K562 (cell line): Measurements from ENCODE around the gene LY6G5B. TPM values are rescaled to one million over a fixed set of nuclear protein-coding genes. Genes with fewer than 3 reads are reported as not detected.

Experiments
- CBFB ChIP-seq: sonication (generic); formaldehyde crosslinking; IDR thresholded peaks from 2 replicates; pipeline ENCODE4 v1.4.0; 2020; ENCODE audit warnings: mild to moderate bottlenecking, missing genetic modification reagents
- CHD1 ChIP-seq: fragments of 200-600 bp; sonication (generic); IDR thresholded peaks from one replicate; pipeline ENCODE4 v1.6.1; 2012; ENCODE audit warnings: mild to moderate bottlenecking, moderate library complexity, low read length, inconsistent platforms
- EGR1 ChIP-seq: fragments of 450-650 bp; conservative IDR thresholded peaks from 2 replicates; pipeline ENCODE4 v1.6.1; 2017; ENCODE audit warnings: mild to moderate bottlenecking
- ETV6 ChIP-seq, 3 experiments: fragments of 150-350 bp in 1 of 3; sonication (generic) in 1 of 3; formaldehyde crosslinking in 1 of 3; IDR thresholded peaks; 2 replicates each; pipeline versions ENCODE4 v1.6.1 to v1.8.0; 2014 to 2022; ENCODE audit warnings: borderline replicate concordance in 2 of 3, low read depth in 2 of 3, antibody characterized with exemption in 1 of 3, low read length in 1 of 3, mild to moderate bottlenecking in 1 of 3, missing genetic modification reagents in 1 of 3
- FOXP1 ChIP-seq: sonication (generic); formaldehyde crosslinking; IDR thresholded peaks from 2 replicates; pipeline ENCODE4 v1.8.0; 2022; ENCODE audit warnings: mild to moderate bottlenecking, missing genetic modification reagents
- GATA2 ChIP-seq: sonication (generic); formaldehyde crosslinking; IDR thresholded peaks from 2 replicates; pipeline ENCODE4 v1.4.0; 2020; ENCODE audit warnings: mild to moderate bottlenecking, missing genetic modification reagents
- HNRNPUL1 ChIP-seq: fragments of 200-400 bp; formaldehyde crosslinking; IDR thresholded peaks from 2 replicates; pipeline ENCODE4 v1.6.1; 2017; ENCODE audit warnings: low read length
- KAT7 ChIP-seq: sonication (generic); formaldehyde crosslinking; IDR thresholded peaks from 2 replicates; pipeline ENCODE4 v1.8.0; 2022; ENCODE audit warnings: missing genetic modification reagents, mild to moderate bottlenecking, borderline replicate concordance
- KDM2B ChIP-seq: fragments of 250-450 bp; sonication (Bioruptor Pico); IDR thresholded peaks from 2 replicates; pipeline ENCODE4 v1.8.0; 2021; ENCODE audit warnings: mild to moderate bottlenecking, moderate library complexity
- NFIC ChIP-seq: fragments of 450-650 bp; IDR thresholded peaks from 2 replicates; pipeline ENCODE4 v1.6.1; 2017; ENCODE audit warnings: mild to moderate bottlenecking, inconsistent platforms
- PML ChIP-seq: IDR thresholded peaks from 2 replicates; pipeline ENCODE4 v1.6.1; 2012; ENCODE audit warnings: low read length, inconsistent platforms
- PPARD ChIP-seq: fragments of 250-450 bp; sonication (Bioruptor Pico); IDR thresholded peaks from 2 replicates; pipeline ENCODE4 v1.8.0; 2022; ENCODE audit warnings: inconsistent platforms, mild to moderate bottlenecking, moderate library complexity
- PTBP1 ChIP-seq: fragments of 200-400 bp; formaldehyde crosslinking; IDR thresholded peaks from 2 replicates; pipeline ENCODE4 v1.6.1; 2017; ENCODE audit warnings: low read depth, low read length
- PURB ChIP-seq: sonication (generic); formaldehyde crosslinking; IDR thresholded peaks from 2 replicates; pipeline ENCODE4 v1.9.0; 2021; ENCODE audit warnings: low read depth, mild to moderate bottlenecking, missing genetic modification reagents
- RFX5 ChIP-seq: IDR thresholded peaks from 2 replicates; pipeline ENCODE4 v1.6.1; 2011; ENCODE audit warnings: low read depth, mild to moderate bottlenecking, improper control_type of control experiment, low read length
- SAP30 ChIP-seq: fragments of 200-600 bp; sonication (generic); IDR thresholded peaks from 2 replicates; pipeline ENCODE4 v1.6.1; 2012; ENCODE audit warnings: borderline replicate concordance, low read depth, mild to moderate bottlenecking, moderate library complexity, low read length, control low read depth, inconsistent platforms; ENCODE audit not compliant: insufficient read depth, poor library complexity, severe bottlenecking
- SIN3A ChIP-seq, 2 experiments: fragments of 150-350 bp in 1 of 2; IDR thresholded peaks; 2 replicates each; pipeline ENCODE4 v1.6.1; 2011 to 2016; ENCODE audit warnings: borderline replicate concordance in 2 of 2, low read depth in 2 of 2, low read length in 2 of 2, mild to moderate bottlenecking in 2 of 2, moderate library complexity in 2 of 2; ENCODE audit not compliant: control insufficient read depth in 1 of 2
- WHSC1 ChIP-seq: IDR thresholded peaks from one replicate; pipeline ENCODE4 v1.6.1; 2012; ENCODE audit warnings: low read length, control low read depth, inconsistent platforms
- ZNF41 ChIP-seq: fragments of 250-450 bp; sonication (Bioruptor Pico); conservative IDR thresholded peaks from 2 replicates; pipeline ENCODE4 v1.4.0; 2020; ENCODE audit warnings: mild to moderate bottlenecking
- polyA plus RNA-seq, 8 experiments: library from polyadenylated mRNA; depleted of rRNA in 4 of 8; stranded (reverse) in 5 of 8; unstranded in 3 of 8; fragments of >200 nt; fragmentation: Nextera tagmentation in 2 of 8; fragmentation: Illumina TruSeq in 1 of 8; extraction: Ambion mirVana in 2 of 8; extraction: Trizol in 1 of 8; gene quantifications; 2 replicates each; pipeline versions ENCODE4 v1.2.1 to v1.2.3, GENCODE V29; 2011 to 2014; ENCODE audit warnings: inconsistent platforms in 1 of 8, missing spikeins in 1 of 8
- total RNA-seq, 7 experiments: library from RNA; depleted of rRNA in 6 of 7; stranded (reverse); fragments of >200 nt in 6 of 7; fragmentation: Illumina TruSeq in 2 of 7; extraction: Trizol in 2 of 7; gene quantifications; 2 replicates each; pipeline versions ENCODE4 v1.2.1 to v1.2.3, GENCODE V29; 2011 to 2021; ENCODE audit warnings: low replicate concordance in 1 of 7
- TF ChIP-seq, protein P1 (sequence below): fragments of 450-650 bp; formaldehyde crosslinking; conservative IDR thresholded peaks from 2 replicates; pipeline ENCODE4 v1.4.0; 2022; ENCODE audit warnings: mild to moderate bottlenecking, missing genetic modification characterization
- TF ChIP-seq, protein P2 (sequence below): IDR thresholded peaks from 2 replicates; pipeline ENCODE4 v1.6.1; 2011; ENCODE audit not compliant: insufficient read length; ENCODE audit errors: extremely low read depth
- TF ChIP-seq, protein P3 (sequence below), 3 experiments: IDR thresholded peaks in 2 of 3; conservative IDR thresholded peaks in 1 of 3; 2 replicates each; pipeline ENCODE4 v1.5.1; 2011 to 2012; ENCODE audit warnings: low read length in 3 of 3, mild to moderate bottlenecking in 3 of 3, control low read depth in 2 of 3, improper control_type of control experiment in 1 of 3, inconsistent platforms in 1 of 3, low read depth in 1 of 3, mixed read lengths in 1 of 3, moderate library complexity in 1 of 3; ENCODE audit not compliant: insufficient read depth in 2 of 3
- TF ChIP-seq, protein P4 (sequence below), 2 experiments: fragments of 450-650 bp; IDR thresholded peaks; 2 replicates each; pipeline ENCODE4 v1.6.1; 2016

LY6G5B gene
- total and polyA plus RNA-seq, 9 of the 15 experiments (the other 6 are each of a cell fraction or from before 2014, with no cell fraction given): 6.0 to 27.0 (median 7.5) TPM

DNA sequence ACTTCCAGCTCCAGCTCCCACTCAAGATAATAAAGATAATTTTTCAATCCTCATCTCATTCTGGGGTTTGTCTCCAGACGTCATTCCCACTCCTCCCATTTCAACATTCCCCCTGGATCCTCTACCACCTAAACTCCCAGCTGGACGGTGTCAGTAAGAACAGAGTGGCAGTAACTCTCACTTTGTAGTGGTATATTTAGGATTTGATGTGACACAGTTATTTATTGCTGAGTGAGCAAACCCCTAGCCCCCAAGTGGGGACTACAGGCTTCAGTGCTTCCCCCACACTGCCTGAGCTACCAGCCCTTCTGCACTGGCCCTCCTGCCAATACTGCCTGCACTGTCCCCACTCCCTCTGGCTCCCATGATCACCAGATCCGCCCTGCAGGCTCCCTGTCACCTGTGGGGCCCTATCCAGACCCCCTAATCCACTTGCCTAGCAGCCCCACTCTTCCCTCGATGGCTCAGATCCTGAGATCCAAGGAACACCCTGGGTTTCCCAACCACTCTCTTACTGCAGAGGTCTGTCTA lies 11.6 kb upstream of the LY6G5B start (continued):
- TF ChIP-seq EGR1: no peak
- TF ChIP-seq PTBP1: 0 out of 2 replicates have a peak, but pooled peaks have one; percentile 17
- TF ChIP-seq NFIC: no peak
- no peak for TF ChIP-seq PPARD (CRISPR knock-in tag)
- TF ChIP-seq GATA2 (CRISPR knock-in tag): no peak
- no peak for TF ChIP-seq RFX5
- TF ChIP-seq ZNF41 (CRISPR knock-in tag): no peak
- TF ChIP-seq, protein P1, sequence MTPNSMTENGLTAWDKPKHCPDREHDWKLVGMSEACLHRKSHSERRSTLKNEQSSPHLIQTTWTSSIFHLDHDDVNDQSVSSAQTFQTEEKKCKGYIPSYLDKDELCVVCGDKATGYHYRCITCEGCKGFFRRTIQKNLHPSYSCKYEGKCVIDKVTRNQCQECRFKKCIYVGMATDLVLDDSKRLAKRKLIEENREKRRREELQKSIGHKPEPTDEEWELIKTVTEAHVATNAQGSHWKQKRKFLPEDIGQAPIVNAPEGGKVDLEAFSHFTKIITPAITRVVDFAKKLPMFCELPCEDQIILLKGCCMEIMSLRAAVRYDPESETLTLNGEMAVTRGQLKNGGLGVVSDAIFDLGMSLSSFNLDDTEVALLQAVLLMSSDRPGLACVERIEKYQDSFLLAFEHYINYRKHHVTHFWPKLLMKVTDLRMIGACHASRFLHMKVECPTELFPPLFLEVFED (CRISPR knock-in tag): no peak
- TF ChIP-seq CBFB (CRISPR knock-in tag): no peak
- peak; percentile 38 for TF ChIP-seq WHSC1
- TF ChIP-seq PURB (CRISPR knock-in tag): no peak
- TF ChIP-seq SIN3A (IDR thresholded peaks at IDR 0.05; ENCODE audit: borderline replicate concordance in 2 of 2, control insufficient read depth in 1 of 2, low read depth in 2 of 2, low read length in 2 of 2): peak in 1 of 2 experiments; percentile 52; a peak in 1 of 4 replicates
- TF ChIP-seq HNRNPUL1: no peak
- TF ChIP-seq ETV6 (IDR thresholded peaks at IDR 0.05; ENCODE audit: borderline replicate concordance in 1 of 2, low read depth in 2 of 2, low read length in 1 of 2): no peak
- TF ChIP-seq ETV6 (CRISPR knock-in tag; IDR thresholded peaks at IDR 0.05; ENCODE audit: borderline replicate concordance): 0 out of 2 replicates have a peak, but pooled peaks have one; percentile 60
- TF ChIP-seq, protein P2, sequence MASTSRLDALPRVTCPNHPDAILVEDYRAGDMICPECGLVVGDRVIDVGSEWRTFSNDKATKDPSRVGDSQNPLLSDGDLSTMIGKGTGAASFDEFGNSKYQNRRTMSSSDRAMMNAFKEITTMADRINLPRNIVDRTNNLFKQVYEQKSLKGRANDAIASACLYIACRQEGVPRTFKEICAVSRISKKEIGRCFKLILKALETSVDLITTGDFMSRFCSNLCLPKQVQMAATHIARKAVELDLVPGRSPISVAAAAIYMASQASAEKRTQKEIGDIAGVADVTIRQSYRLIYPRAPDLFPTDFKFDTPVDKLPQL: no peak
- TF ChIP-seq, protein P3, sequence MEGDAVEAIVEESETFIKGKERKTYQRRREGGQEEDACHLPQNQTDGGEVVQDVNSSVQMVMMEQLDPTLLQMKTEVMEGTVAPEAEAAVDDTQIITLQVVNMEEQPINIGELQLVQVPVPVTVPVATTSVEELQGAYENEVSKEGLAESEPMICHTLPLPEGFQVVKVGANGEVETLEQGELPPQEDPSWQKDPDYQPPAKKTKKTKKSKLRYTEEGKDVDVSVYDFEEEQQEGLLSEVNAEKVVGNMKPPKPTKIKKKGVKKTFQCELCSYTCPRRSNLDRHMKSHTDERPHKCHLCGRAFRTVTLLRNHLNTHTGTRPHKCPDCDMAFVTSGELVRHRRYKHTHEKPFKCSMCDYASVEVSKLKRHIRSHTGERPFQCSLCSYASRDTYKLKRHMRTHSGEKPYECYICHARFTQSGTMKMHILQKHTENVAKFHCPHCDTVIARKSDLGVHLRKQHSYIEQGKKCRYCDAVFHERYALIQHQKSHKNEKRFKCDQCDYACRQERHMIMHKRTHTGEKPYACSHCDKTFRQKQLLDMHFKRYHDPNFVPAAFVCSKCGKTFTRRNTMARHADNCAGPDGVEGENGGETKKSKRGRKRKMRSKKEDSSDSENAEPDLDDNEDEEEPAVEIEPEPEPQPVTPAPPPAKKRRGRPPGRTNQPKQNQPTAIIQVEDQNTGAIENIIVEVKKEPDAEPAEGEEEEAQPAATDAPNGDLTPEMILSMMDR (IDR thresholded peaks at IDR 0.05 in 2 of 3, conservative IDR thresholded peaks at IDR 0.05 in 1 of 3; ENCODE audit: insufficient read depth in 2 of 3, low read depth in 1 of 3, low read length in 3 of 3): peak in 1 of 3 experiments; percentile 1; a peak in 1 of 6 replicates
- TF ChIP-seq, protein P4, sequence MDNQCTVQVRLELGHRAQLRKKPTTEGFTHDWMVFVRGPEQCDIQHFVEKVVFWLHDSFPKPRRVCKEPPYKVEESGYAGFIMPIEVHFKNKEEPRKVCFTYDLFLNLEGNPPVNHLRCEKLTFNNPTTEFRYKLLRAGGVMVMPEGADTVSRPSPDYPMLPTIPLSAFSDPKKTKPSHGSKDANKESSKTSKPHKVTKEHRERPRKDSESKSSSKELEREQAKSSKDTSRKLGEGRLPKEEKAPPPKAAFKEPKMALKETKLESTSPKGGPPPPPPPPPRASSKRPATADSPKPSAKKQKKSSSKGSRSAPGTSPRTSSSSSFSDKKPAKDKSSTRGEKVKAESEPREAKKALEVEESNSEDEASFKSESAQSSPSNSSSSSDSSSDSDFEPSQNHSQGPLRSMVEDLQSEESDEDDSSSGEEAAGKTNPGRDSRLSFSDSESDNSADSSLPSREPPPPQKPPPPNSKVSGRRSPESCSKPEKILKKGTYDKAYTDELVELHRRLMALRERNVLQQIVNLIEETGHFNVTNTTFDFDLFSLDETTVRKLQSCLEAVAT (IDR thresholded peaks at IDR 0.05): no peak
- TF ChIP-seq FOXP1 (CRISPR knock-in tag): no peak
- TF ChIP-seq SAP30: no peak
- no peak for TF ChIP-seq KDM2B (CRISPR knock-in tag)
- TF ChIP-seq PML: no peak
- TF ChIP-seq KAT7 (CRISPR knock-in tag): no peak
- TF ChIP-seq CHD1: peak; percentile 37
